Occipital lobe (tissue), 2 donors: Measurements from ENCODE around the gene CARMIL1. TPM values are rescaled to one million over a fixed set of nuclear protein-coding genes. Genes with fewer than 3 reads are reported as not detected.

Experiments
- DNase-seq: peaks from one replicate; lab custom pipeline; 2025; lab: John Stamatoyannopoulos, UW
- total RNA-seq: library from RNA; depleted of rRNA; stranded (reverse); fragments of >200 nt; gene quantifications from one replicate; pipeline ENCODE4 v1.2.3, GENCODE V29; 2014

Gene CARMIL1
- total RNA-seq, 1 donor from 2014 or later, result 30.4 TPM

DNA sequence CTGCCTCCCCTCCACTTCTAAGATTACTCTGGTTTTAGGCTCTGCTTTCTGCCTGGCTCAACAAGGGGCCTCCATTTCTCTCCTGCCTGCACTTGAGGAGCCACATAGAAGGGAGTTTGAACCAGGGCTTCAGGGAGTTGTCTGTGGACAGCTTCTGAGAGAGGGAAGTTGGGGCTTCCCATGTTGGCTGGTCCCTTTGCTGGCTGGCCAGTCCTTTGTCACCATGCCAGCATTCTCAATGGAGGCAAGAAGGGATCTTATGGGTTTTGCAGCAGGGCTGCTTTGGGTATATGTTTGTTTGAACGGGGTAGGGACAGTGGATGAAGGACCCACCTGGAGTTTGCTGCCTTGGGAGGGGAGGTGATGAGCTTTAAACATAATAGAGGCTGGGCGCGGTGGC lies 124.9 kb downstream of the CARMIL1 start:
- DNase-seq, result no peak

DNA sequence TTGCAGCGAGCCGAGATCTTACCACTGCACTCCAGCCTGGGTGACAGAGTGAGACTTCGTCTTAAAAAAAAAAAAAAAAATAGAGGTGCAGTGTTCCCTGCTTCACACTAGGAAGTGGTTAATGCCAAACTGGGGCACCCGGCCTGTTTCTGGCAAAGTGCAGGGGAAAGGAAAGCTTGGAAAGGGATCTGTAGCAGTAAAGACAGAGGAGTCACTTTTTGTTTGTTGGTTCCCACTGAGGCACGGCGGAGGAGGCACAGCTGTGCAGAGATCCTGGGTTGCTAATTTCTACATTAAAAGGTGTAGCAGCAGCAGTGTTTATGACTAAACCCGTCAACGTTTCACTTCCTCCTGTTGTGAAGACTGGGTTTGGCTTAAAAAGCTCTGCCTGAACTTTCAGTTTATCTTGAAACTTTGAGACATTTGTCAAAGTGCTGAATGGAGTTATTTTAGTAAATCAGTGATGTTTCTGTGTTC lies 125.6 kb downstream of the CARMIL1 start:
- DNase-seq, result no peak

DNA sequence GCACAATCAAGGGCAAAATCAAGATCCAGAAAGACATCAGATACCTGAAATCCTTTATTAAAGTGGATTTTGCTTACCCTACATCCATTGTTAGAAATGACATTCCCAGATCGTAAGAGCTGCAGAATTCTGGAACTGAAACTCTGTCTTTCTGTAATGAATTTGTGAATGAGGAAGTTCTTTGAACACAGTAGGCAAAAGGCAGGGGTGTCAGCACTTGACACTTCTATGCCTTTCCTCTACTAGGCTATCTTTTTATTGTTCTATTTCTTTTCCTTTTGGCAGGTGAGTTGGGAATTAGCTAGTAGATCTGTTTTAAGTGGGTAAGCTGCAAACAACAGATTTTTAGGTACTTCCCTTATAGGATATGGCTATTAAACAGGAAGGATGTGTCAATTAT lies 126.3 kb downstream of the CARMIL1 start:
- no peak for DNase-seq

DNA sequence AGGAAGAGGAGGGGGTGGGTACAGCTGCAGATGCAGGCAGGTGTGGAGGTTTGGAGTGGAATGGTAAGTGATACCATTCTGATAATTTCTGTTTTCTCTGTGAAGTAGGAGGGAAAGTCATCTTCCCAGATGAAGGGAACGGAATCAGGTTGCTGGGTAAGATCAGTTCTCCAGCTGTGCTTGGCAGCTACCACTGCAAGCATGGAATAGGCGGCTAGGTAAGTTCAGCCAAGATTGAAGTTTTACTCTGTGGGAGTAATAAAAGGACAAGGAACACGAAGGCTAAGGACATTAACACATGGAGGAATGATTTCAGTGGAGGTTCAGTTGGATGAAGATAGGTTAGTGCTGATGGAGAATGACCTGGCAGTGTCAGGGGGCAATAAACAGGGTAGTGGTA lies 128.3 kb downstream of the CARMIL1 start:
- no peak for DNase-seq

DNA sequence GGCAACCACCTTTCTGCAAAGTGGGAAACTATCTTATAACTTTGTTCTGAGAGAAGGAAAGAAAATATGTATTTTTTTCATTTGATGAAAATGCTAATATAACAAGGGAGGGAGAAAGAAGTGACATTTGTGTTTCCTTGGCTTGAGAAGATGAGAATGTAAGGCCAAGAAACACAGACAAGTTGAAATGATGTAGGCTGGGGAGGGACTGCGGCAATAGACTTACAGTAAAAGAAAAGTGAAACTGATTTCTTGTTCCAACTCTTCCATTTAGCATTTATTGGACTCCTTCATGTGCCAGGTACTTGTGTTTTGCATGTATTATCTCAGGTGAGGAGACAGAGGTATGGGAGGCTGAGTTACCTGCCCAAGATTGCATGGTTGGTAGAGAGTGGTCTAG lies 130.9 kb downstream of the CARMIL1 start:
- no peak for DNase-seq

DNA sequence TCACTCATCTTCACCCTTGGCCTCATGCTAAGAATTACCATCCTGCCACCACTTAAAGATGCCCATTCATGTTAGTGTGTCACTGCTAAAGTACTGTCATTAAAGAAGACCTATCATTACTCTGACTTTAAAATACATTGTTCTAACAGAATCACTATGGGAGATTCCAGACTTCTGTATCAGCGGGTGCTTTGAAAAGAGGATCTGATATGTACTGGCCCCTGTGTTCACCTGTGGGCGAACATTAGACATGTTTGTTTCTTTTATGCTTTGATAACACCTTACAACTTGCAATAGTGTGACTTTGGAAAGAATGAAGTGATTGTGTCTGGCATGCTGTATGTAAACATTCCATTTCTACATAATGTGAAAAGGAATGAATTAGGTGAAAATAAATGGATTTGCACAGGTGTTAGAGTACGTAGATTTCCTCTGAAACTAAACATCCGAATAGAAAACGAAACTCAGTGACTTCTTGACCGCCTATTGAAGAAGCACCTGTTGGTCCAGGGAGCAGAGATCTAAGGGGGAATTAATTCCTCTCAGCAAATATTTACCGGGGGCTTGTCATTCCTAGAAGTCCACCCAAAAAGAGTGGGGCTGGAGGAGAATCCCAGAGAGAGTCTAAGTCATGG lies 132.3 kb downstream of the CARMIL1 start:
- DNase-seq, result no peak

DNA sequence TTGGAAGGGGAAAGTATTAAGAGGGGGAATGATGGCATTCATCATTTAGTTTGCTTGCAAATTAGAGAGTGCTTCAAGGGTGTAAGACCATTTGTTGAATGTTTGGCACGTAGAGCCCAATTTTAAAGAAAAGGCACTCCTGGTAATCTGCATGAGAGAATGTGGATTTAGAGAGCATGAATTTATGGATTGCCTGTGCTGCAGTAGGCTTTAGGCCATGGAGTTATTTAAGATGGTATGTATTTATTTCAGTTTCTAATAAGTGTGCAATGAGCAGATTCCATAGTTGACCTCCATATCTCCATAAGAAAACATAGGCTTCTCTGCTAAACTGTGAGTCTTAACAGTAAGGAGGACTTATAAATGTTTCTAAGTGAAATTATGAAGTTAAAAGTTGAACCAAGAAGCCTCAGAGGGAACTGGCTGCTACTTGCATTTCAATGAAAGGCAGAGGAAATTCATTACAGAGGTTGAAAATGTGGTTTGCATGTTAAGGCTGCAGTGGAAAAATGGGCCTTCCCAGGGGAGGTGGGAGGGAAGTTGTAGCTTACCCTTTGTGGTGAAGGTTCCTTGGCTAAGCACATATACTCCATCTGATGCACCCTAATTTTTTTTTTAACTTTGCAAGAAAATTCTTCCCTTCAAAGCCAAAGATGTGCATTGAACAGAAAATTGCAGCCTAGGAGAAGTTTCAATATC lies 134.2 kb downstream of the CARMIL1 start:
- DNase-seq, result no peak

DNA sequence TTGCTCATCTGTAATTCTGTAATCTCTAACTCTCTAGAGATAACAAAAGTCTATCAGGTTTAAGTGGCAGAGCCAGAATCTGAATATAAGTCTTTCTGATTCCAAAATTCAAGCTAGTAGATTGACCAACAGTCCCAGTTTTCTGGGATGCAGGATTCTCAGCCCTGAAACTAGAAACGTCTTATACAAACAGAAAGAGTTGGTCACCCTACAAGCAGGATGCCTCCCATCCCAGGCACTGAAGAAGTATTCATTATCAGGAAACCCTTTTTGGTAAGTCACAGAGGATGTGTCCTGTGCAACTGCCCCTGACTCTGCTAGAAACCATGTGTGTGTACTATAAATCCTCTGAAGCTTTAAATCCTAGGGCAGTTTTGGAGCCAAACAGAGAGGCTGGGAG lies 135.0 kb downstream of the CARMIL1 start:
- no peak for DNase-seq

DNA sequence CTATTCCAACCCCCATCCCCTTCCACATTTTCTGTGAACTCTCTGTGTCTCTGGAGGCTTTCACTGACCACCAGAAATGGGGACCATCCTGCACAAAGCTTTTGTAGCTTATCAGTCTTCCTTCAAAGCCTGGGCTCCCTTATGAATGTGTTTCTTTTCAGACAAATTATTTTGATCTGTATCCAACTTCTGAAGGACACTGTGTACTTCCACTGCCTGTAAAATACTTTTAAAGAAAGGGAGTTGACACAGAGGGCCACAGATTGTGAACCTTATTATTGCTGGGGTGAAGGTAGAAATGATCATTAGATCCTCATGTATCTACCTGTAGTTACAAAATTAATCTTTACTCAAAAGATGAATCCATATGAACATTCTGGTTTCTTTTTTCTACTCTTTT lies 135.6 kb downstream of the CARMIL1 start:
- no peak for DNase-seq

DNA sequence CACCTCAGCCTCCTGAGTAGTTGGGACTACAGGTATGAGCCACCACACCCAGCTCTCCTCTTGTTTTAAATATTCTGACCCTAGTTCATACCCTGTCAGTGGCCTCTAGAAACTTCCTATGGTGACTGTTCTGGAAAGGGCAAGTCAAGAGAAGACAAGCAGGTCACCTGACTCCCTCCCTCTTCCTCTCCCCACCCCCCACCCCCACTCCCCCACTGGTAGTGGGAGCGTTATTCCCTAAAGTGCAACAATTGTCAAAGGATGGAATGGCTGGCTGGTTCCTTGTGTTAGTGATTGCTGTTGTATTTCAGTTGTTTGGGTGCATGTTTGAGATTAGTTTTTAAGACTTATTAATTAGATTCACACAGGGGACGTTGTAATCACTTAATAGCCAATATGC lies 136.1 kb downstream of the CARMIL1 start:
- no peak for DNase-seq

DNA sequence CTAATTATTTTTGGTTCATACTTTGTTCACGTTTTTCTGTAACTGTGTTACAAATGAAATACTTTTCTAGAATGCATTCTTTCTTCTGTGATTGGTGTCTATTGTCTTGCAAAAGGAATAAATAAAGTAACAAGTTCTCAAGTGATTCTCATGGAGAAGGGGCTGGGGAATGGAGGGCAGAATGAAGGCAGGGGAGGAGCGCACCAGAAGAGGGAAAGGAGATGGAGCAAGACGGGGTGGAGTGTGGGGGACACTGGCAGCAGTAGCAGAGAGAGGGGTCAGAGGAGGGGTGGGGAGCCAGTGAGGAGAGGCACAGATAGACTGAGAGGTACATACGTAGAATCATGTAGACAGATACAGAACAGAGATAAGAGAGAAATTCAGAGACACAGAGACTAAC lies 136.5 kb downstream of the CARMIL1 start:
- DNase-seq, result no peak

DNA sequence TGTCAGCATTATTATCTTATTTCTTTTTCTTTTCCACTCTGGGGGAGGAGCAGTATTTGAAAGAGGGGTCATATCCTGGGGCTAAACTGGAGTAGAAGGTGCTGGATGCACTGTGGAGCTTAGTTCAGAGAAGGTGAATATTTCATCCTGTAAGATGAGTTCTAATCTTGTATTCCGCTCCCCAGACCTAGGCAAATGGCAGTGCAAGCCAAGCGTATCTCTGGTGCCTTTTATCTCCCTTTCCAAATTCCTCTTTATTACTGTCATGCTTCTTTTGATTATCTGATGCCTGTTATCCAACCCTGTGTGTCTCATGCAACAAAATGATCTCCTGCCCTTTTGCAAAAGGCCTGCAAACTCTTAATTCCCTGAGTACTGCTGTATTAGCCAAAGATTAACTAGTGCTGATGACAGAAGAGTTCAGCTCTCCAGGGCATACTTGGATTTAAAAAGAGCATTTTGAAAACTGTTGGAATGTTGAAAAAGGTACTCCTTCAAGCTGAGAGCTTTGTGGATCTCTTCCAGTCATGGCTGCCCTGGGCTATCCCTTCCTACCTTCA lies 138.0 kb downstream of the CARMIL1 start:
- DNase-seq, result no peak

DNA sequence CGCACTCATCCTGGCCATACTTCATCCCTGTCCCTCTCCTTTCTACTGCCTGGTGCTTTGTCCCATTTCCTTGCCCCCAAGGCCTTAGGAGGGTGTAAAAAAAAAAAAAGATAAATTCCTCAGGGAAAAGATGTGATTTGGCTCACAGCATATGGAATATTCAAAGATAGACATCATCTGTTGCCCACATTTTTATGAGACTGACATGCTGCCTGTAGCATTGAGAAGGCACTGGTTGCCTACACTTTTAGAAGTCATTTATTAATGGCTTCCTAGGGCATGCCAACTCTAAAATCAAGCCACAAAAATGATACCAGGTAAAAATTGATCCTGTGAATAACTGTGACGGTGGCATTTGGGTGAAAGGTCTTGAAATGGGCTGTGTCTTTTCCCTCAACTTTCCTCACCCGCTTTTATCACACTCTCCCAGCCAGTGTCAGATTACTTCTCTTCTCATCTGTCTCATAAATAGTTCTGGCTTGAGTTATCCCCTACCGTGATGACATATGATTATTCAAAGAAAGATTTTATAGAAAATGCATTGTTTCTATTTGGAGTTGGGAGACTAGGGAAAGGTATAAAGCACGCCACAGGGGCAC lies 139.4 kb downstream of the CARMIL1 start:
- no peak for DNase-seq

DNA sequence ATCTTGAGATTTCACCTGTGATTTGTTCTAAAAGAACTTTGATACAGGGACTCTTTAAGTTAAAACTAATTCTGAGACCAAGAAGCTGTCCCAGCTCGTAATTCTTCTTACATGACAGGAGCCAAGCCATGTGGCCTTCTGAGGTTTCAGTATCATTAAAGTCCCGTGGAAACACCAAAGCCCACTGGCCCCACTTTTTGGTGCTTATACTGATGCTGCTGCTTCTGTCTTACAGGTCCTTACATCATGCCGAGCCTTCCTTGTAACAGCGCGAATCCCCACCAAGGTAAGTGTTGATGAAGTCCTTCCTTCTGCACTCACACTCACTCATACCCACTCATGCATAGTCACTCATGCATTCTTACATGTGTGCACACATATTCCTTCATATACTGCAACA lies 140.7 kb downstream of the CARMIL1 start:
- no peak for DNase-seq

DNA sequence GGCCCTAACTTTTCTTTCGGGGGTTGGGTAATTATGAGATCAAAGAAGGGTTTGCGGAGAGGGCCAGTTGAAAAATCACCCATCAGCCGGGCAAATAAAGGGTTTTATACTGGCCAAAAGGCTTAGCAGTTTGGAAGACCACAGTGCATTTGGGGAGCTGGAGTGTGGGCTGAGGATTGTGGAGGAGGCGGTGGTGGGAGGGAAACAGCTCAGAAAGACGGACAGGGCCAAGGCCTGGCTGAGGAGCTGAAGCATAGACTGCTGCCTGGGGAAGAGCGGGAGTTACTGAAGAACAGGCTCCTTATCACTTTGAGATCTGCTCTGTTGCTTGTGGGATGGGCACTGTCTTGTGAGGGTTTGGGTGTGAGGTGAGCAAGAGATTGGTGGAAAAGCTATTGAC lies 144.2 kb downstream of the CARMIL1 start:
- no peak for DNase-seq

DNA sequence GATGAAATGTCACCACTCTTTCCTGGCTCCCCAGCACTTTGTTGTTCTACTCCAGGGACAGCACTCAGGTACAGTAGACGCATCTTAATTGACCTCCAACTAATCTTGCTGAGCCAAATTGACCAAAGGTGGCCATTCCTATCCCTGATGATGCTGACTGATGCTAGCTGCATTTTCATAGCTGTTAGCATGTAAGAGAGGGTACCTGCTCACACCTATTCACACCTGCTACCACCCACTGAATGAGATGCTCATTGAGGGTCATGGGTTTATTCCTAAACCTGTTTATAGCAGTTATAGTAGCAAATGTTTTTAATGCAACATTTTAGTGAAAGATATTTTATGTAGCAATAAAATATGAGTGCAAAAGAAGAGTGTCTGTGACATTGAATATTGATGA lies 145.1 kb downstream of the CARMIL1 start:
- no peak for DNase-seq

DNA sequence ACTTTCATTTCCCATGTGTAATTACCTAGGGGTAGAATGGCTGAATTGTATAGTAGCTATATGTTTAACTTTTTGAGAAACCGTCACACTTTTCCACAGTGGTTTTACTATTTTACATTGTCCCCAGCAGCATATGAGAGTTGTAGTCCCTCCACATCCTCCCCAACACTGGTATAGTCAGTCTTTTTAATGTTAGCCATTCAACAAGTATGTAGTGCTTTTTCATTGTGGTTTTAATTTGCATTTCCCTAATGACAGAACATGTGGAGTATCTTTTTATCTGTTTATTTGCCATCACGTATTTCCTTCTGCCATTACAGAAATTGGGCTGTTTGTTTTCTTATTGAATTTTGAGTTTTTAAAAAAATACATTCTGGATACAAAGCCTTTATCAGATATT lies 148.4 kb downstream of the CARMIL1 start:
- no peak for DNase-seq

DNA sequence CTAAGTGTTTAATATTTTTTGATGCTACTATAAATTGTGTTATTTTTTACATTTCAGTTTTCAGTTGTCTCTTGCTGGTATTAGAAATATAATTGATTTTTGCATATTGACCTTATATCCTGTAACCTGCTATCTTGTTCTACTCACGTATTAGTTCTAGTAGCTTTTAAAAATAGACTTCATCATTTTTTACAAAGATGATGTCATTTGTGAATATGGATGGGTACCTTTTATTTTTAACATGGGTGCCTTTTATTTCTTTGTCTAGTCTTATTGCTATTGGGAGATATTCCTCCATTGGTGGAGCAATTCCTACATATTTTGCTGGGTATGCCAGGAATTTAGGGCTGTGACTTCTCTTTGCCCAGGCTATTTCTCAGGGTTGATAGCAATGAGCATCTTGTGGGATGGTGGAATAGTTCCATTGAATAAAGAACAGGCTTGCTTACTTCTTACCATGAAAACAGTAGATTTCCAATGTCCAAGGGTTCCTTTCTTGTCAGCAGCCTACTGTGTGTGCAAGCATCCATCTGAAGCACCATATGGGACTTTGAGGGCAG lies 149.7 kb downstream of the CARMIL1 start:
- DNase-seq, result no peak

DNA sequence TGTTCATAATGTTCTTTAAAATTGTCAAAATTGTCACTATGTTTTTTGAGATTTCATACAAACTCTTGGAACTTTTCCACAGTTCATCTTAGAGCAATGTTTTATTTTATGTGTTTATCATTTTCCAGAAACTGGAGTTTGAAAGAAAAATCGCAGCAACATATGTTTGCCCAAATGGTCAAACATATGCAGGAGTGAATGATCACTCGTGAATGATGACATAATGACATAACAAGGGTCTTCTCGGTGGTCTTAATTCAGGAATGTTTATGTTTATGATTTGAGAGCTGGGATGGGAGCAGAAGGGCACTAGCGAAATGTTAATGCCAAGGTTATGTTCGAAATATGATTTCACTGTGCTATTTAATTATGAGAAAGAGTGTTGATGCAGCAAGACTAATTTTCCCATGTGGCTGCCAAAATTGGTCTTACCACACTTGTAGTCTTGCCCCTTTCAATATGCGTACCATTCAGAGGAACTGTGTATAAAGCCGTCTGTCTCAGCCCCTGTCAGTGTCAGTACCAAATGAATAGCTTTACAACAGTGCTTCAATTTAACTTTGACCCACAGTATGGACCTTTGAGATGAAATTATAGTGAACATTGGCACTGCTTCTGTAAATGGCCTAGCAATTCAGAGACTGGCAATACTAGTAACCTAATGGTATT lies 152.3 kb downstream of the CARMIL1 start:
- DNase-seq, result no peak

DNA sequence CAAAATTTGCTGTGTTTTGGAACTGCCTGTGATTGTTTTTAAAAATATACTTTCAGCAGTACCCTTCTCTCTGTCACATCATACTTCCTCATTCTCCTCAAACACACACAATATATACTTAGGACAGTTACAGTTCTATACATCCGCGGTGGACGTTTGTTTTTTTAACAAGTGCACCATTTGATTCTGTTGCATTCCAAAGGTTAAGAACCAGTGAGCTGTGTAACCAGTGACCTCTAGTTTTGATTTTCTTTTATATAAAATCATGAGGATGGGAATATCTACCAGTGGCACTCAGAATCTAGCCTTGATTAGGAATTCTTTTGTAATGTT lies 152.8 kb downstream of the CARMIL1 start:
- DNase-seq, result no peak

DNA sequence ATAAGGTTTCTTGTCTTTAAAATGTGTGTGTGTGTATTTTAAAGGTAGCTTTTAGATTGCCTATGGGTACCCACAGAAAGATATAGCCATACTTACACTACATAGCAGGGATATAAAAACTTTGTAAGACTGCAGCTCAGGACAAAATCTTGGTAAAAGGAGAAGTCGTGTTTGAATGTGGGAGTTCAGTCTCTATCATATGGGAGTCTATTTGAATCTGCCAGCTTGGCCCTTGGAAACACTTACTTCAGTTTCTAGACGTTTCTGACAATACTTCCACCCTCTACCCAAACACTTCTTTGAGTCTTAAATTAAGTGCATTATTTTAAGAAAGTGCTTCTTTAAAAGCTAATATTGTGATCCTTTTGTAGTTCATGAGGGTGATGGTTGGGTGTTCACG lies 155.7 kb downstream of the CARMIL1 start:
- no peak for DNase-seq

DNA sequence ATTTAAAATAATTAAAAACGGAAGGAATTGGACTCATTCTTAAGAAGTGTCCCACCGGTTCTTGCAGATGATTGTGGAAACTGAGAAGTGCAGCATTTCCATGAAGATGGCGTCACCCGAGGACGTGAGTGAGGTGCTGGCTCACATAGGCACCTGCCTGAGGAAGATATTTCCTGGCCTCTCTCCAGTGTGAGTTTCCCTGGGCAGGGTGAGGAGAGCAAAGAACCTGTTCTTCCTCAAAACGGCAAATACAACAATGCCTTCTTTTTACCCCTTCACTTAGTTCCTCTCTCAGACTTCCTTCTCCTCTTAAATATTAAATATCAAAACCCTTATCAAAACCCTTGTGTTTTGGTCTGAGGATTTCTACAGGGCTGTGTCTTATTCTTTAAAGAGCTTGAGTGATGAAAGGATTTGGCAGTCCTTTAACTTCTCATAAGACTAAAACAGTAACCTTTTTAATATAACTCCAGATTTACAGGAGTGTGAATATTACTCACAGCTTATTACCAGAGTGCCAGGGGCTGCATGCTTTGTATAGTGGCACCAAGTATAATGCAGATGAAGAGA lies 156.3 kb downstream of the CARMIL1 start:
- DNase-seq, result no peak
